ENCODE results near the gene FBXL14.

DNA sequence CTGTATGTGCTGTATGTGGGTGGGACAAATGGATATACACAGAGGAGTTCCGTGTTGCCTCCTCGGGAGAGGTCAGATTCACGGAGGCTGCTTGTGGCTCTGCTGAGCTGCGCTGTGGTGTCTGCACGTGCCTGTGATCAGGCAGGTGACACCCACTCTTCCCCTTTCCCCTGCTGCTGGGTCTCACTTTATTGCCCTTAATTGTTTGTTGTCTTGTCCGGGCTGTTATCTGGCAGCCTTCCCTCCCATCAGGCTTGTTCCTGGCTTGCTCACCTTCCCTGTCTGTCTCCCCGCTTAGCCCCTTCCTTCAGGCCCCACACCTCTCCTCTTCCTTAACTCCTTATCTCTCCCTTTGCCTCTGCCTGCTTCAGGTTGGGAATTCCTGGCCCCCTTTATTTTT is 48.1 kb upstream of the FBXL14 start:
- TF ChIP-seq POLR2AphosphoS5 (IDR thresholded peaks at IDR 0.05): no peak
- no peak for TF ChIP-seq EP300 (conservative IDR thresholded peaks at IDR 0.05; ENCODE audit: poor library complexity, severe bottlenecking)
- TF ChIP-seq, protein P1, sequence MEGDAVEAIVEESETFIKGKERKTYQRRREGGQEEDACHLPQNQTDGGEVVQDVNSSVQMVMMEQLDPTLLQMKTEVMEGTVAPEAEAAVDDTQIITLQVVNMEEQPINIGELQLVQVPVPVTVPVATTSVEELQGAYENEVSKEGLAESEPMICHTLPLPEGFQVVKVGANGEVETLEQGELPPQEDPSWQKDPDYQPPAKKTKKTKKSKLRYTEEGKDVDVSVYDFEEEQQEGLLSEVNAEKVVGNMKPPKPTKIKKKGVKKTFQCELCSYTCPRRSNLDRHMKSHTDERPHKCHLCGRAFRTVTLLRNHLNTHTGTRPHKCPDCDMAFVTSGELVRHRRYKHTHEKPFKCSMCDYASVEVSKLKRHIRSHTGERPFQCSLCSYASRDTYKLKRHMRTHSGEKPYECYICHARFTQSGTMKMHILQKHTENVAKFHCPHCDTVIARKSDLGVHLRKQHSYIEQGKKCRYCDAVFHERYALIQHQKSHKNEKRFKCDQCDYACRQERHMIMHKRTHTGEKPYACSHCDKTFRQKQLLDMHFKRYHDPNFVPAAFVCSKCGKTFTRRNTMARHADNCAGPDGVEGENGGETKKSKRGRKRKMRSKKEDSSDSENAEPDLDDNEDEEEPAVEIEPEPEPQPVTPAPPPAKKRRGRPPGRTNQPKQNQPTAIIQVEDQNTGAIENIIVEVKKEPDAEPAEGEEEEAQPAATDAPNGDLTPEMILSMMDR (IDR thresholded peaks at IDR 0.05; ENCODE audit: poor library complexity, severe bottlenecking): no peak
- TF ChIP-seq SMC3 (conservative IDR thresholded peaks at IDR 0.05; ENCODE audit: poor library complexity): no peak
- TF ChIP-seq RAD21 (conservative IDR thresholded peaks at IDR 0.05): no peak
- no peak for TF ChIP-seq EZH2 (IDR thresholded peaks at IDR 0.05; ENCODE audit: borderline replicate concordance, insufficient read depth, low read length, poor library complexity, severe bottlenecking)
- TF ChIP-seq, protein P2, sequence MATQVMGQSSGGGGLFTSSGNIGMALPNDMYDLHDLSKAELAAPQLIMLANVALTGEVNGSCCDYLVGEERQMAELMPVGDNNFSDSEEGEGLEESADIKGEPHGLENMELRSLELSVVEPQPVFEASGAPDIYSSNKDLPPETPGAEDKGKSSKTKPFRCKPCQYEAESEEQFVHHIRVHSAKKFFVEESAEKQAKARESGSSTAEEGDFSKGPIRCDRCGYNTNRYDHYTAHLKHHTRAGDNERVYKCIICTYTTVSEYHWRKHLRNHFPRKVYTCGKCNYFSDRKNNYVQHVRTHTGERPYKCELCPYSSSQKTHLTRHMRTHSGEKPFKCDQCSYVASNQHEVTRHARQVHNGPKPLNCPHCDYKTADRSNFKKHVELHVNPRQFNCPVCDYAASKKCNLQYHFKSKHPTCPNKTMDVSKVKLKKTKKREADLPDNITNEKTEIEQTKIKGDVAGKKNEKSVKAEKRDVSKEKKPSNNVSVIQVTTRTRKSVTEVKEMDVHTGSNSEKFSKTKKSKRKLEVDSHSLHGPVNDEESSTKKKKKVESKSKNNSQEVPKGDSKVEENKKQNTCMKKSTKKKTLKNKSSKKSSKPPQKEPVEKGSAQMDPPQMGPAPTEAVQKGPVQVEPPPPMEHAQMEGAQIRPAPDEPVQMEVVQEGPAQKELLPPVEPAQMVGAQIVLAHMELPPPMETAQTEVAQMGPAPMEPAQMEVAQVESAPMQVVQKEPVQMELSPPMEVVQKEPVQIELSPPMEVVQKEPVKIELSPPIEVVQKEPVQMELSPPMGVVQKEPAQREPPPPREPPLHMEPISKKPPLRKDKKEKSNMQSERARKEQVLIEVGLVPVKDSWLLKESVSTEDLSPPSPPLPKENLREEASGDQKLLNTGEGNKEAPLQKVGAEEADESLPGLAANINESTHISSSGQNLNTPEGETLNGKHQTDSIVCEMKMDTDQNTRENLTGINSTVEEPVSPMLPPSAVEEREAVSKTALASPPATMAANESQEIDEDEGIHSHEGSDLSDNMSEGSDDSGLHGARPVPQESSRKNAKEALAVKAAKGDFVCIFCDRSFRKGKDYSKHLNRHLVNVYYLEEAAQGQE (IDR thresholded peaks at IDR 0.05; ENCODE audit: borderline replicate concordance): no peak
